ENCODE measurements around the gene CDH22.

CDH22 gene

DNA sequence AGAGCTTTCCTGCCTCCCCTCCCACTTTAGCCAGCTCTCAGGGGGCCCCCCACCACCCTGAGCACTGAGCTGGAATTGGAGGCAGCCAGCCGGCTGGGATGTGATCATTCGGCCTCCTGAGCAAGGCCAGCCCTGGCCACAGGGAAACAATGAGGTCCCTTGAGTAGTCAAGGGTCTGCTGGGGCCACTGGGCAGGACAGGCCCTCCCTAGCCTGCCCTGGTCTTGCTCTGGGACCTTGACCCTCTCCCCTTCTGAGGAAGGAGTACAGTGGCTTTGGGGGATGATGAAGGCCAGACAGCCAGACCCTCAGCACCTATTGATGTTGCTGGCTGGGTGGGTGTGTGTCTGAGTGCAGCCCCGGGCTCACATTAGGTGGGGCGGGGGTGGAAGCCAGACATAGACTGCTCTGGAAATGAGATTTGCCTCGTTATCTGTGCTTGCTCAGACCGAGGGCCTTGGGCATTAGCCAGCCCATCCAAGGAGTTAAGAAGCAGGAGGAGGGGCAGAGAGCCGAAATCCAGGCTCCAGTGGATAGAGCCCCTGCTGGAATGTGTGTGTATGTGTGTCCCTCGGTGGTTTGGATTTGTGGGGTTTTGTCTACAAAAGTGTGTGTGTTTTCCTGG, 168.9 kb downstream of the CDH22 start:
- H3K27ac ChIP-seq, result no peak overlapping the region
- TF ChIP-seq, protein P1, sequence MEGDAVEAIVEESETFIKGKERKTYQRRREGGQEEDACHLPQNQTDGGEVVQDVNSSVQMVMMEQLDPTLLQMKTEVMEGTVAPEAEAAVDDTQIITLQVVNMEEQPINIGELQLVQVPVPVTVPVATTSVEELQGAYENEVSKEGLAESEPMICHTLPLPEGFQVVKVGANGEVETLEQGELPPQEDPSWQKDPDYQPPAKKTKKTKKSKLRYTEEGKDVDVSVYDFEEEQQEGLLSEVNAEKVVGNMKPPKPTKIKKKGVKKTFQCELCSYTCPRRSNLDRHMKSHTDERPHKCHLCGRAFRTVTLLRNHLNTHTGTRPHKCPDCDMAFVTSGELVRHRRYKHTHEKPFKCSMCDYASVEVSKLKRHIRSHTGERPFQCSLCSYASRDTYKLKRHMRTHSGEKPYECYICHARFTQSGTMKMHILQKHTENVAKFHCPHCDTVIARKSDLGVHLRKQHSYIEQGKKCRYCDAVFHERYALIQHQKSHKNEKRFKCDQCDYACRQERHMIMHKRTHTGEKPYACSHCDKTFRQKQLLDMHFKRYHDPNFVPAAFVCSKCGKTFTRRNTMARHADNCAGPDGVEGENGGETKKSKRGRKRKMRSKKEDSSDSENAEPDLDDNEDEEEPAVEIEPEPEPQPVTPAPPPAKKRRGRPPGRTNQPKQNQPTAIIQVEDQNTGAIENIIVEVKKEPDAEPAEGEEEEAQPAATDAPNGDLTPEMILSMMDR (conservative IDR thresholded peaks at IDR 0.05), result no peak
- TF ChIP-seq ZFX (IDR thresholded peaks at IDR 0.05), result no peak

DNA sequence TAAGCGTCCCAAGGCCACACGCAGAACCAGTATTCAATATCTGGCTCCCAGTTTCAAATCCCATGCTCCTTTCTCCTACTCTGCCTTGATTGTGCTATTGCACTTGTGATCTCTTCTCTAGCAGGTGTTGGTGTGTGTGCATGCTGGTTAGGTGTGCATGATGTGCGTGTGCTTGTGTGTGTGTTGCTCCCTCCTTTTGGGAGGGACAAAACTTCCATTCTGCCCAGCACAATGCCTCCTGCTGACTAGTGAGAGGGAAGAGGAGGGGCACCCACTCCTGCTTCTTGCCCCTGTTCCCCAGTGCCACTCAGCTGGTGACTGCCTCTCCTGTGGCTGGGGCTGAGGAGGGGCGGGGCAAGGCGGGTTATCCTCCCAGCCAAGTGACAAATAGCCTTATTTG, 170.5 kb downstream of the CDH22 start:
- TF ChIP-seq, protein P1 (conservative IDR thresholded peaks at IDR 0.05), result no peak
- no peak for TF ChIP-seq ZFX (IDR thresholded peaks at IDR 0.05)
- no peak overlapping the region for H3K27ac ChIP-seq

DNA sequence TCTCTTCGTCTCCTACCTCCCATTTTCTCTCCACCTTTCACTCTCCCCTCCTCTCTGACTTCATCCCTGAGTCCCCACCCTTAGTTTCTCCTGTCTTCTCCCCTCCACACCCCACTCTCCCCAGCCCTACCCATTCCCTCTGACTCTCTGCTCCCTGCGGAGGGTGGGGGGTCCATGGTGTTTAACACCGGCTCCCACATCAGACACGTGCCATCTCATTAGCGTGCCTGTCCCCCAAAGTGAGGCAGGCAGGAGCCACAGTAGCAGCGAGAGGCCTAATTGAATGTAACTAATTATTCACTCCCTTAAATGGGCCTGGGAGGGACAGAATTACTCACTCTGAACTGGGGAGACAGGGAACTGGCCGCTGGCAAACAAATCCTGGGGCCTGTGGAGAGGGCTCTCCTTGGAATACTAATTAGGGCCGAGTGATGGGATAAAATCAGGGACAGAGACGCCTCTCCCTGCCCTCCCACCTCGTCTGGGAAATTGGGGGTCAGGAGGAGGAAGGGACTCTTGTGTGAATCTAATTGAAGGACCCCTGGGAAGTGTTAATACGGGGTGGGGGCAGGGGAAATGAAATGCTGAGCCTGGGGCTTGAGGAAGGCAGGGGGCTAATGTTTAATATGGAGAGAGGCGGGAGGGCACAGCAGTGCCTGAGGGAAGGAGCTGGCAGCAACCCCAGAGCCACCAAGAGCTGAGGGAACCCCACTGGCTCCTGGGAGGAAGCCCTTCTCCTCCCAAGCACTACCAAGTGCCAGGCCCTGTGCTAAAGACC, 172.3 kb downstream of the CDH22 start:
- TF ChIP-seq, protein P1 (conservative IDR thresholded peaks at IDR 0.05), result no peak
- H3K27ac ChIP-seq, result no peak overlapping the region

DNA sequence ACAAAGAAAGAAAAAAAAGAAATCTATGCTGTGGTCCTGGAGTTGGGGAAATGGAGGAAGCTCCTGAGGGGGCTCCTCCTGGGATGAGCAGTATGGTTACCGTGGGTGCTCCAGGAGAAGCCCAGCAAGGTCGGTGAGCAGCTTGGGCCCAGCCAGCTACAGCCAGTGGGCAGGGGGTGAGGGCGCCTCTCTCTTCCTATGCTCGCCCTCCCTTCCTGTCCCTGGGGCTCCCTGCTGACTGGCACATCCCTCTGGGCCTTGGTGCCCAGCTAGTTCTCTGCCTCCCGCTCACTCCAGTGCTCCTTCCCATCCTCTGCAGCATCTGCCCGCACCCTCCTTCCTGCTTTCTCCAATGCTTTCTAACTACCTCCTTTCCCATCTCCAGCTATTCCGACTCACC, 173.6 kb downstream of the CDH22 start:
- no peak overlapping the region for H3K27ac ChIP-seq
- TF ChIP-seq, protein P1 (conservative IDR thresholded peaks at IDR 0.05), result no peak
- no peak for TF ChIP-seq ZFX (IDR thresholded peaks at IDR 0.05)

DNA sequence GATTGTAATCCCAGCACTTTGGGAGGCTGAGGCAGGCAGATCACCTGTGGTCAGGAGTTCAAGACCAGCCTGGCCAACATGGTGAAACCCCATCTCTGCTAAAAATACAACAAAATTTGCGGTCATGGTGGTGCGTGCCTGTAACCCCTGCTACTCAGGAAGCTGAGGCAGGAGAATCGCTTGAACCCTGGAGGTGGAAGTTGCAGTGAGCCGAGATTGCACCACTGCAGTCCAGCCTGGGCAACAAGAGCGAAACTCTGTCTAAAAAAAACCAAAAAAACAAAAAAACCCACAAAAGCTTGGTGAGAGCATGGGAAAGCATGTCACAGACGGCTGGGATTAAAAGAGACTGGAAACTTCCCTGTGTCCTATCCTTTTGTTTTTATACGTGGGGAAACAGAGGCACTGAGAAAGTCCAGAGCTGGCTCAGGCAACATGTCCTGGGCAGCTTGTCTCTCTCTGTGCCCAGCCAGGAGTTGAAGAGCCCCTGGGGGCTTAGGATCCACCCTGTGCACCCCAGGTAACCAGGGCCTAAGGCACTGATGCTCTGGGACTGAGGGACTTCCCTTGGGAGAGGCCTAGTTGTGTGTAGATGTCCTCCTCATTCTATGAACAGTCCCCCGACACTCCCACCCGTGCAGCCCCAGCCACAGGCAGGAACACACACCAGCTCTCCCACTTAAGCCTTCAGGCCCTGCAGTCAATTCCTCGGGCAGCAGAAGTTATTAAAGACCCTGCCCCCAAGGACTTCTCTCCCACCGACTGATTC, 174.2 kb downstream of the CDH22 start:
- TF ChIP-seq ZFX (IDR thresholded peaks at IDR 0.05), result no peak
- TF ChIP-seq, protein P1 (conservative IDR thresholded peaks at IDR 0.05), result no peak
- H3K27ac ChIP-seq, result no peak overlapping the region

DNA sequence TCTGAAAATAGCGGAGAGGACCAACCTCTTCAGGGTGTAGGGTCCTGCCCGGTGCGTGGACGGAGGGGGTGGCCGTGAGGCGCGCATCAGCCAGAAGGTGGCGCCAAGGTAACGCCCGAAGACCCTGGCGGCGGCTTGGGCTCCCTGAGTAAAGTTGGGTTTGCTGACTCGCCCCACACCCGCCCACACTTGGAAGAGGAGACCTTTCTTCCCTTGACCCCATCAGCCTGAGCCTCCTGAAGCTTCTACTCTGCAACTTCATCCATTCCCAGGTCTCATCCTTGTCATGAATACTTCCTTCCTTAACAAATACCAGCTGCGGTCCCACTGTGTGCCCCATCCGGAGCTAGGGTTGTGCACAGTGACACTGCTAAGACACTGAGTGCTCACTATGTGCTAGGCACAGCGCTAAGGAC, 175.6 kb downstream of the CDH22 start:
- no peak for TF ChIP-seq ZFX (IDR thresholded peaks at IDR 0.05)
- TF ChIP-seq, protein P1 (conservative IDR thresholded peaks at IDR 0.05), result peak; percentile 96

DNA sequence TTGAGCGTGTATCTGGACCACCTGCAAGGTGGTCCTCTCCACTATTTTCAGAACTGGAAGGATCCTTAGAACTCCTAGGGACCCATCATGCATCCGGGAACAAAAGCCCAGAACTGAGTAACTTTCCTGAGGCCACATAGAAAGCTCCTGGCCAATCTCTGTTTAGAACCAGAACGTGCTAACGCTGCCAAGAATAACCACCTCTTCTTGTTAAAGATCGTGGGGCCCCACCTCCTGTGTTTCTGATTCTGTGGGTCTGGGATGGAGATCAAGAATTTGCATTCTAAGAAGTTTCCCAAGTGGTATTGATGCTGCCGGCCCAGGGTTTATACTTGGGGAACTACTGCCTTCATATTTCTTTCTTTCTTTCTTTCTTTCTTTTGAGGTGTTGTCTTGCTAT, 176.9 kb downstream of the CDH22 start:
- TF ChIP-seq, protein P1 (conservative IDR thresholded peaks at IDR 0.05), result no peak
- no peak for TF ChIP-seq ZFX (IDR thresholded peaks at IDR 0.05)
- no peak overlapping the region for H3K27ac ChIP-seq

More for the DNA sequence above, 175.6 kb downstream of the CDH22 start:
- no peak overlapping the region for H3K27ac ChIP-seq

Measured in C4-2B (cell line).